Right atrium auricular region (tissue), 2 donors: Measurements from ENCODE around the gene PTCD1. TPM values are rescaled to one million over a fixed set of nuclear protein-coding genes. Genes with fewer than 3 reads are reported as not detected.
A peak's percentile ranks its signal among the peaks of the same experiment; 100 is the strongest.

Experiments
- DNase-seq: peaks from one replicate; pipeline ENCODE4 v3.0.0-alpha.2; 2019; ENCODE audit warnings: low spot score
- H3K27ac ChIP-seq, 2 donors: fragments of 200-600 bp; sonication (generic); 1 replicate in 1 of 2; 2 replicates in 1 of 2; pipeline ENCODE4 v1.5.1; 2016 to 2019
- H3K27me3 ChIP-seq, 2 donors: fragments of 200-600 bp; sonication (generic); one replicate each; pipeline versions ENCODE4 v1.5.1 to v1.6.0; 2017 to 2019
- H3K36me3 ChIP-seq: fragments of 200-600 bp; sonication (generic); one replicate; pipeline ENCODE4 v1.5.1; 2016
- H3K4me1 ChIP-seq, 2 donors: fragments of 200-600 bp; sonication (generic); one replicate each; pipeline versions ENCODE4 v1.5.1 to v1.6.0; 2017 to 2019
- H3K4me3 ChIP-seq, 2 donors: fragments of 200-600 bp; sonication (generic); 1 replicate in 1 of 2; 2 replicates in 1 of 2; pipeline ENCODE4 v1.5.1; 2017 to 2019; ENCODE audit warnings: mild to moderate bottlenecking in 1 of 2, moderate library complexity in 1 of 2
- H3K9me3 ChIP-seq, 2 donors: fragments of 200-600 bp; sonication (generic); one replicate each; pipeline ENCODE4 v1.5.1; 2019
- CTCF ChIP-seq, 2 donors: fragments of 200-600 bp; sonication (generic); IDR thresholded peaks; one replicate each; pipeline ENCODE4 v1.5.1; 2019; ENCODE audit warnings: antibody characterized with exemption in 2 of 2
- total RNA-seq, 2 donors: library from RNA; depleted of rRNA; stranded (reverse); fragments of >200 nt; gene quantifications; one replicate each; pipeline ENCODE4 v1.1.0, GENCODE V29; 2016

Gene PTCD1
- total RNA-seq, 2 donors from 2014 or later: 4.6 to 5.3 TPM

DNA sequence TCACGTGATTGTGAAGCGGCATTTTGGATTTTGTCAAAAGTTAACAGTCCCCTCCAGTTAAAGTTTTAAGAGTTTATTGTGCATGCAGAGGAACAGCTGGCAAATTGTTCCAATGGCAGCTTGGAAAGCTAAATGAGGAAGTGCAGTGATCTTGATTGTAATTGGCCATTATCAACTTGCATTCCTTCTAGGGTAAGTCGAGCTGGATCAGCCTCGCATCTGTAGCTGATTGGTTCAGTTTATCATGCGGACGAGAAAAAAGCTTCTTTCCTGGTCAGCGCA, 34.7 kb upstream of the PTCD1 start:
- Histone ChIP-seq H3K36me3 (no peaks in the 10 kb centered on the region), H3K4me3 (peak overlapping the region; percentile 73 to 92), H3K4me1 (peaks cover 0 to 30% of the 10 kb centered on the region in 2 donors), H3K27ac (peak overlapping the region; percentile 88 to 89), H3K27me3 (no peaks in the 10 kb centered on the region), H3K9me3 (no peaks in the 10 kb centered on the region)
- no peak for TF ChIP-seq CTCF (IDR thresholded peaks at IDR 0.05)
- no peak for DNase-seq

DNA sequence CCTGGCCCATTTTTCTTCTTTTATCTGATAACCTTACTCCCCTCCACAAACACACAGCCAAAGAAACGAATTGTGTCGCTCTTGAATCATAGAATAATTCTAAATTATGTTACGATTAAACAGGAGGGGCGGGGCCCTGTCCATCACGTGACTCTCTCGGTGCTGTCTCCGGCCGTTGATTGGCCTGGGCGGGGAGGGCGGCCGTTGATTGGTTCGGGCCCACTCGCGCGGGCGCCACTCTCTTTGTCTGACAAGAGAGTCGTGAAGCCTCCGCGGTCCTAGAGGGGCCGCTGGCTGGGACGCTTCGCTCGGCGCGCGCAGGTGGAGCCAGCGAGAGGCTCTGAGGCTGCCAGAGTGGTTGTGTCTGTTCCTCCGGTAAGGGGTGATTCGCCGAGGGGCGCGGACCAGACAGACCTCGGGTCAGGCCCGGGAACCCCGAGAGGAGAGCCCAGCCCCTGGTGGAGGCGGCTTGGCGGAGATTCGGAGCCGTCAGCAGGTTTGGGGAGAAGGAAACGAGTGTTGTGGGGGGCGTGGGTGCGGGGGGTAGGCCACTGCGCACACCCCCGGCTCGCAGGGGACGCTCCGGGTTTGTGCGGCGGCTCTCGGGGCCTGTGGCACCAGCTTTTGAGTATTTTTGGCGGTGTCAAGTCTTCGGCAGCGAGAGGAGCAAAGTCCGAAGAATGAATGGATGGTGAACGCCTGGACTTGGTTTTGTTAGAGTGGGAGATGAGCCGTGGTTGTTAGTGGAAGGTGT, 34.1 kb upstream of the PTCD1 start, which contains the start of gene ZNF789:
Gene ZNF789 (plus strand): TSS at position 330 of the 754 bp plus-strand sequence. CDS start 3,567 bp downstream, outside the sequence.
- Histone ChIP-seq H3K27me3 (no peaks in the 10 kb centered on the region), H3K4me1 (peaks cover 0 to 24% of the 10 kb centered on the region in 2 donors), H3K27ac (peak within 1 kb of the TSS; percentile 88 to 89), H3K9me3 (no peaks in the 10 kb centered on the region), H3K4me3 (peak within 1 kb of the TSS; percentile 73 to 92), H3K36me3 (no peaks in the 10 kb centered on the region)
- peak; percentile 99 for DNase-seq
- TF ChIP-seq CTCF (IDR thresholded peaks at IDR 0.05): peak in 1 of 2 donors; percentile 9

DNA sequence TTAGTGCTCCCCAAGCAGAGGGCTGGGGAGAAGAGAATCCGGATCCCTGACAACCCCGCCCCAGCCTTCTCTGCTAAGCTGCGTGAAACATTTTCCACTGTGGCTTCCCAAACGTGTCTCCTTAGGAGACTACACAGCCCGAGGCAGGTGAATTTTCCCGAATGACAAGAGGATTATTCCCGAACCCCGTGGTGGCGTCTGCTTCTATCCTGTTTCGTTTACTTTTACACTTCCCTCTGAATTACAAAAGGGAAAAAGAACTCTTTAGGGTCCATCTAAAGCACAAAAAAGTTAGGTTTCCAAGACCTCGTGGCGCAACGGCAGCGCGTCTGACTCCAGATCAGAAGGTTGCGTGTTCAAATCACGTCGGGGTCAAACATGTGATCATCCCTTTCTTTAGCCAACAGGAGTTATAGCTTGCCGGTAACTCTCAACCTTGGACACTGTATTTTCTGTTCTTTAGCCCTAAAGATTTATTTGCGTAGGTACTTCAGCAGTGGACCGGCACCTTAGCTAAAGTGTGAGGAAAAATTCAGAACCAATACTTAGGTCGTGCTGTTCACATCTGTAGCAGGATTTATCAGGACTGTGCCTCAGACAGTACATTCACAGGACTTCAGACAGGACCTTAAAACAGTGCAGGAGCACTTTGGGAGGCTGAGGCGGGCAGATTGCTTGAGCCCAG, 30.9 kb upstream of the PTCD1 start:
- peaks cover 0 to 30% of the 10 kb centered on the region in 2 donors for H3K4me1 ChIP-seq
- H3K27ac ChIP-seq: peak overlapping the region; percentile 30 to 40
- TF ChIP-seq CTCF (IDR thresholded peaks at IDR 0.05): no peak
- no peaks in the 10 kb centered on the region for H3K27me3 ChIP-seq
- H3K36me3 ChIP-seq: no peaks in the 10 kb centered on the region
- no peaks in the 10 kb centered on the region for H3K9me3 ChIP-seq
- peak overlapping the region in 1 of 2 donors; percentile 18 for H3K4me3 ChIP-seq
- DNase-seq: no peak

DNA sequence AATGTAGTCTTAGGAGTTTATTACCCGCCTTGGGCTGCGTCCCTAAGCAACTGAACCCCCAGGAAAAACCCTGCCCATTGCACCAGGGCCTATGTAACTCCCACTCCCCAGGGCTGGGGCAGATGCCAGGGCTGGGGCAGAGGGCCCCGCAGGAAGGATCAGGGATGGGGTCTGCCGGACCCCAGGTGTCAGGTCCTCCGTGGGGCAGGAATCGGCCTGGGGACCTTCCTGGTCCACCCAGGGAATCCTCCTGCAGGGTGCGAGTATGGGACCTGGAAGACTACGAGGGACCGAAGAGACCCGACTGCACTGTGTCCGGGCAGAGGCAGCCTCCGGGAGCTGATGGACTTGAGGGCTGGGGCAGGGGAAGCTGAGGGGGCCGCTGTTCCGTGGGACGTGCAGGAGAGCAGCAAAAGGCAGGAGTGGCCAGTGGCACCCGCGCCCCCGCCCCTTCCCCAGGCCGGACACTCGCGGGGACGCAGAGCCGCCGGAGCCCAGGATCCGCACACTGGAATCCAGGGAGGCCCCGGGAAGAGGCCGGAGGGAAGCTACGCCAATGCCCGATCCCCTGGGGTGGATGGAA, 29.8 kb upstream of the PTCD1 start:
- Histone ChIP-seq H3K27me3 (no peaks in the 10 kb centered on the region), H3K36me3 (peaks cover 8% of the 10 kb centered on the region), H3K27ac (no peak overlapping the region), H3K4me3 (no peak overlapping the region), H3K4me1 (peaks cover 0 to 34% of the 10 kb centered on the region in 2 donors), H3K9me3 (no peaks in the 10 kb centered on the region)
- TF ChIP-seq CTCF (IDR thresholded peaks at IDR 0.05): no peak
- DNase-seq: no peak

GRCh38 chr7:99465421-99465768, 26.8 kb upstream of the PTCD1 start:
- Histone ChIP-seq H3K9me3 (no peaks in the 10 kb centered on the region), H3K36me3 (peaks cover 10% of the 10 kb centered on the region), H3K27ac (peak overlapping the region; percentile 82 to 92), H3K4me1 (peaks cover 0 to 48% of the 10 kb centered on the region in 2 donors), H3K4me3 (peak overlapping the region; percentile 69 to 75), H3K27me3 (no peaks in the 10 kb centered on the region)
- no peak for DNase-seq
- TF ChIP-seq CTCF (IDR thresholded peaks at IDR 0.05): no peak
